Upper lobe of left lung (tissue), 6 donors: ENCODE data around the gene DIAPH3. TPM values are rescaled to one million over a fixed set of nuclear protein-coding genes. Genes with fewer than 3 reads are reported as not detected.

Experiments
- ATAC-seq, 2 donors: fragments of 200-7000 bp; cut with Tn5 transposase; one replicate each; pipeline ENCODE4 v1.9.1; 2022; ENCODE audit warnings: mild to moderate bottlenecking in 2 of 2, moderate library complexity in 2 of 2; ENCODE audit not compliant: low FRiP score in 2 of 2
- DNase-seq, 2 donors: peaks; one replicate each; pipeline ENCODE4 v3.0.0-alpha.2; 2019 to 2020
- H3K27ac ChIP-seq, 4 donors: fragments of 200-600 bp; sonication (generic); one replicate each; pipeline ENCODE4 v1.5.1; 2016 to 2019
- H3K27me3 ChIP-seq, 4 donors: fragments of 200-600 bp; sonication (generic); one replicate each; pipeline ENCODE4 v1.5.1; 2017 to 2019
- H3K36me3 ChIP-seq, 4 donors: fragments of 200-600 bp; sonication (generic); one replicate each; pipeline ENCODE4 v1.5.1; 2016 to 2019
- H3K4me1 ChIP-seq, 4 donors: fragments of 200-600 bp; sonication (generic); one replicate each; pipeline ENCODE4 v1.5.1; 2018 to 2019
- H3K4me3 ChIP-seq, 4 donors: fragments of 200-600 bp; sonication (generic); one replicate each; pipeline ENCODE4 v1.5.1; 2017 to 2019; ENCODE audit warnings: mild to moderate bottlenecking in 2 of 4, moderate library complexity in 1 of 4
- H3K9me3 ChIP-seq, 4 donors: fragments of 200-600 bp; sonication (generic); one replicate each; pipeline ENCODE4 v1.5.1; 2018 to 2019
- EP300 ChIP-seq, 4 donors: sonication (generic); formaldehyde crosslinking; IDR thresholded peaks; one replicate each; pipeline ENCODE4 v1.5.1; 2017; ENCODE audit warnings: antibody characterized with exemption in 4 of 4, control low read depth in 2 of 4
- POLR2A ChIP-seq, 4 donors: fragments of 450-650 bp; IDR thresholded peaks; one replicate each; pipeline ENCODE4 v1.5.1; 2016 to 2017; ENCODE audit warnings: antibody characterized with exemption in 4 of 4, mild to moderate bottlenecking in 2 of 4
- POLR2AphosphoS5 ChIP-seq, 2 donors: sonication (generic); formaldehyde crosslinking; IDR thresholded peaks; one replicate each; pipeline ENCODE4 v1.5.1; 2017; ENCODE audit warnings: antibody characterized with exemption in 2 of 2
- WGBS, 2 donors: methylation state at CpG; one replicate each; pipeline ENCODE4 v1.1.5; 2017 to 2018; 5-methylcytosine and 5-hydroxymethylcytosine counted together
- total RNA-seq, 6 donors: library from RNA; depleted of rRNA in 4 of 6; stranded (reverse); fragments of >200 nt in 4 of 6; gene quantifications; one replicate each; pipeline versions ENCODE4 v1.1.0 to v1.2.1, GENCODE V29; 2016 to 2021
- TF ChIP-seq, protein P1 (sequence below), 6 experiments: fragments of 450-650 bp in 4 of 6; fragments of 200-600 bp in 2 of 6; sonication (generic) in 2 of 6; IDR thresholded peaks; one replicate each; pipeline ENCODE4 v1.5.1; 2016 to 2019; ENCODE audit warnings: antibody characterized with exemption in 6 of 6
- donor health status: DM: no; HTN: no; CAD: no; lungs with moderate emphysema.
- donor health status: DM: no; HTN: yes; CAD: no; lungs with severe emphysema.

The DIAPH3 gene
- total RNA-seq, 6 donors from 2014 or later, result 2.8 to 6.3 (median 5.4) TPM

DNA sequence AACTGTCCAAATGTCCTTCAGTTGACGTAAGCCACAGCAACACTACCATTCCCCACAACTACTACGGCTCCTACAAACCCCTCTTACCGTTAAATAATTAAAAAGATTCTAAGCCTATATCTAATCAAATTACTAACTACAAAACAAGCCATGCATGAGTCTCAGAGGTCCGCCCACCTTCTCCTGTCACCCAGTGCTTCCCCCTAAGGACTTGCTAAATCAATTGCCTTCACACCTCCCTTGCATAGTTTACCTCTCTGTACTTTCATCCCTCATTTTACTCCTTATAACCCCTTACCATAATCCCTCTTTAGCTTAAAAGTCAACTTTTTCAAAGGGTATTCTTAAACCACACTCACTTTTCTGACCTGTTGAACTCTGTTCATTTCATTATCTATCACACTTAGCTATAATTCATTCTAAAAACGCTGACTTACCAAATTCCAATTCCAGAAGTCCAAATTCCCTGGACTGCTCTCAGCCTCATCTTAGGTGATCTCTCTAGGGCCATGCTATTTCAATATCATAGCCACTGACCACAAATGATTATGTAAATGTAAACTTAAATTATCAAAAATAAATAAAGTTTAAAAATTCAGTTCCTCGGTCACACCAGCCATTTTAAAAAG is 187.8 kb downstream of the DIAPH3 start:
- Histone ChIP-seq H3K9me3 (no peaks in the 10 kb centered on the region), H3K27me3 (no peaks in the 10 kb centered on the region), H3K27ac (no peak overlapping the region), H3K36me3 (no peaks in the 10 kb centered on the region), H3K4me3 (no peak overlapping the region), H3K4me1 (no peaks in the 10 kb centered on the region)
- 95 to 99% methylated on average over 6 of the region's 6 CpGs for WGBS, 2 donors
- DNase-seq (no peak), ATAC-seq (no peak)
- TF ChIP-seq POLR2A (IDR thresholded peaks at IDR 0.05), result no peak
- TF ChIP-seq, protein P1, sequence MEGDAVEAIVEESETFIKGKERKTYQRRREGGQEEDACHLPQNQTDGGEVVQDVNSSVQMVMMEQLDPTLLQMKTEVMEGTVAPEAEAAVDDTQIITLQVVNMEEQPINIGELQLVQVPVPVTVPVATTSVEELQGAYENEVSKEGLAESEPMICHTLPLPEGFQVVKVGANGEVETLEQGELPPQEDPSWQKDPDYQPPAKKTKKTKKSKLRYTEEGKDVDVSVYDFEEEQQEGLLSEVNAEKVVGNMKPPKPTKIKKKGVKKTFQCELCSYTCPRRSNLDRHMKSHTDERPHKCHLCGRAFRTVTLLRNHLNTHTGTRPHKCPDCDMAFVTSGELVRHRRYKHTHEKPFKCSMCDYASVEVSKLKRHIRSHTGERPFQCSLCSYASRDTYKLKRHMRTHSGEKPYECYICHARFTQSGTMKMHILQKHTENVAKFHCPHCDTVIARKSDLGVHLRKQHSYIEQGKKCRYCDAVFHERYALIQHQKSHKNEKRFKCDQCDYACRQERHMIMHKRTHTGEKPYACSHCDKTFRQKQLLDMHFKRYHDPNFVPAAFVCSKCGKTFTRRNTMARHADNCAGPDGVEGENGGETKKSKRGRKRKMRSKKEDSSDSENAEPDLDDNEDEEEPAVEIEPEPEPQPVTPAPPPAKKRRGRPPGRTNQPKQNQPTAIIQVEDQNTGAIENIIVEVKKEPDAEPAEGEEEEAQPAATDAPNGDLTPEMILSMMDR (IDR thresholded peaks at IDR 0.05), result no peak
- no peak for TF ChIP-seq EP300 (IDR thresholded peaks at IDR 0.05)
- TF ChIP-seq POLR2AphosphoS5 (IDR thresholded peaks at IDR 0.05), result no peak

DNA sequence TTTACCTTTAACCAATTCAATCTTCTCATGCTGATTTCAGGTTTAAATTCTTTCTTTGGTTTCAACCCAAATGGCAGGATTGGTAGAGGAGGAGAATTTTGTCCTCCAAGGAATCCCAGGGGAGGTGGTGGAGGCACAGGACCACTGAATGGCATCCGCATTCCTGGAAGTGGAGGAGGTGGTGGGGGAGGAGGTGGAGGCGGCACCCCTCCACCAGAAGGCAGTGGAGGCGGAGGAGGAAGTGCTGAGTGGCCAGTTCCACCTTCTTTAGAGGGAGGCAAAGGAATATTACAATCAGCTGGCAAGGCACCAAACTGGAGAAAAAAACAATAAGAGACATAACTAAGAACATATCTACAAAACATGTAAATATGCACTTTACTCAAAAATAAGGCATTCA is 192.9 kb downstream of the DIAPH3 start:
- H3K4me3 ChIP-seq, result no peak overlapping the region
- no peak overlapping the region for H3K27ac ChIP-seq
- no peaks in the 10 kb centered on the region for H3K36me3 ChIP-seq
- no peaks in the 10 kb centered on the region for H3K9me3 ChIP-seq
- DNase-seq, result no peak
- ATAC-seq, result no peak
- WGBS, 2 donors, result 91 to 96% methylated on average over 3 of the region's 3 CpGs
- no peaks in the 10 kb centered on the region for H3K4me1 ChIP-seq
- H3K27me3 ChIP-seq, result no peaks in the 10 kb centered on the region
- TF ChIP-seq EP300 (IDR thresholded peaks at IDR 0.05), result no peak

DNA sequence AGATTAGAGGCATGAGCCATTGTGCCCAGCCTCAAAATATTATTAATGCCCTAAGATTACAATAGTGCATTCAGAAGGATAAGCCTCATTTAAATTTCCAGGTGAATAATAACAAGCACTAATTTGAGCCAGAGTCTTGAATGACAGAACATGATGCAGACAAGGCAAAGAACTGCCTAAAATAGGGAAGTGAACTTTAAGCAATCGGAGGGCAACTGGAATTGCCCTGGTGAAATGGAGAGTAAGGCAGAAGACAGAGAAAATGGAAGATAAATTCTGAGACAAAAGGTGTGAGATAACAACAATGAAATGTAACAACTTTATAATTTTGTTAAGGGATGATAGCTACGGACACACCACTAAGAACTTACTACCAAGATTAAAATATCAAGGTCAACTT is 199.9 kb downstream of the DIAPH3 start:
- DNase-seq (no peak), ATAC-seq (no peak)
- no peaks in the 10 kb centered on the region for H3K27me3 ChIP-seq
- H3K27ac ChIP-seq, result no peak overlapping the region
- H3K4me1 ChIP-seq, result no peaks in the 10 kb centered on the region
- WGBS, 2 donors, result 66 to 82% methylated on average over 2 of the region's 2 CpGs
- H3K4me3 ChIP-seq, result no peak overlapping the region
- H3K9me3 ChIP-seq, result no peaks in the 10 kb centered on the region
- TF ChIP-seq, protein P1 (IDR thresholded peaks at IDR 0.05), result no peak
- TF ChIP-seq POLR2A (IDR thresholded peaks at IDR 0.05), result no peak
- no peak for TF ChIP-seq POLR2AphosphoS5 (IDR thresholded peaks at IDR 0.05)
- TF ChIP-seq EP300 (IDR thresholded peaks at IDR 0.05), result no peak
- H3K36me3 ChIP-seq, result no peaks in the 10 kb centered on the region

DNA sequence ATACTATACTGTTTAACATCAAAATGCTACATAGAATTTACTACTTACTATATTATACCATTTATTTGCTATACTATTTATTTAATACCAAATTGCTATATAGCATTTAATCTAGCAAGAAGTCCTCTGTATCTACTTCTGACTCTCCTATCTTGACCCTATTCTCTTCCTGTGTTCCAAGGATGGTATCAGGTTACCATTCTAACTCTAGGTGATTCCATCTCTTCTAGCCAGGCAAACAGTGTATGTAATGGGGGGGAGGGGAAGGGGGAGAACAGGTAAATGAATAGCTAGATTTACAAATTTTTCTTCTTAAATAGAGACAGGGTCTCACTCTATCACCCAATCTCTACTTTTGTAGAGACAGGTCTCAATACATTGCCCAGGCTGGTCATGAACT is 200.3 kb downstream of the DIAPH3 start:
- no peak for ATAC-seq
- TF ChIP-seq POLR2AphosphoS5 (IDR thresholded peaks at IDR 0.05) (no peak), EP300 (IDR thresholded peaks at IDR 0.05) (no peak), POLR2A (IDR thresholded peaks at IDR 0.05) (no peak)
- TF ChIP-seq, protein P1 (IDR thresholded peaks at IDR 0.05), result no peak
- Histone ChIP-seq H3K4me3 (no peak overlapping the region), H3K27ac (no peak overlapping the region), H3K9me3 (no peaks in the 10 kb centered on the region), H3K36me3 (no peaks in the 10 kb centered on the region), H3K4me1 (no peaks in the 10 kb centered on the region), H3K27me3 (no peaks in the 10 kb centered on the region)
- DNase-seq, result no peak

DNA sequence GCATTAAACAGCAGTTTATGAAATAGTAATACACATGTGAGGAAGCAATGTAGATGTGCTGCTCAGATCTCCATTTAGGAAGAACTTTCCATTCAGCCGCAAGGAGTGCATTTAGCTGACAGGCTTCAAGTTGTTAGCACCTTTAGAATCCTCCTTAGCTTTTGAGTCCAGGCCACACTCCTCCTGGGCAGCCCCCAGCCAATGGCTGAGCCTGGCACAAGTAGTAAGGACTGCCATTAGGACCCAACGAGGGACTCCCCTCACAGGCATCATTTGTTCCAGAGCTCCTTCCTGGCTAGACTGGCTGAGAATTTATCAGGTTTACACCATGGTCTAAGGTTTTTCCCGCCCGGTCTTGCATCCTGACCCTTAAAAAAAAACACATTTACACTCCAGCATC is 201.4 kb downstream of the DIAPH3 start:
- Histone ChIP-seq H3K9me3 (no peaks in the 10 kb centered on the region), H3K4me1 (no peaks in the 10 kb centered on the region), H3K27ac (no peak overlapping the region), H3K4me3 (no peak overlapping the region), H3K36me3 (no peaks in the 10 kb centered on the region), H3K27me3 (no peaks in the 10 kb centered on the region)
- ATAC-seq (no peak), DNase-seq (no peak)
- TF ChIP-seq, protein P1 (IDR thresholded peaks at IDR 0.05), result no peak
- TF ChIP-seq POLR2A (IDR thresholded peaks at IDR 0.05), result no peak
- TF ChIP-seq POLR2AphosphoS5 (IDR thresholded peaks at IDR 0.05), result no peak
- no peak for TF ChIP-seq EP300 (IDR thresholded peaks at IDR 0.05)
- 85 to 89% methylated on average over 4 of the region's 4 CpGs for WGBS, 2 donors
